ENCODE data around the gene PLEKHA6.

PLEKHA6 gene

DNA sequence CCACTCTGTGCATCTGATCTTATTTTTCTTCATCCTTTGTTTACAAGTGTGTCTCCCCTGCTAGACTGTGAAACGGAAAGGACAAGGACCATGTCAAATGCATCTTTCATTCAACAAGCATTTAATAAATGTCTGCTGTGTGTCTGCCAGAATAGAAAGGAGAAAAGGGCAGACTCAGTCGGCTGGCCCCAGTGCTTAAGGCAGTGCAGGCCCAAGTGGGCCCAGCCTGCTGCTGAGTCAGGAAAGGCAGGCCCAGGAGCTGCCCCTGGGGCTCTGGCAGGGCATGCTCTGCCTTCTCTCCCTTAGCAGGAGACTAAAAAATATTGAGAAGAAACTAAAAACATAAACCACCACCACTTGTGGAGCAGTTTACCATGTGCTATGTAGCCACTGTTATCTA is 38.1 kb downstream of the PLEKHA6 start:
- no peak for DNase-seq (ENCODE audit: low read depth)
- in situ Hi-C loops (cut with HindIII; ENCODE audit: low sequenced_read_pairs): no loop called here
- TF ChIP-seq, protein P1, sequence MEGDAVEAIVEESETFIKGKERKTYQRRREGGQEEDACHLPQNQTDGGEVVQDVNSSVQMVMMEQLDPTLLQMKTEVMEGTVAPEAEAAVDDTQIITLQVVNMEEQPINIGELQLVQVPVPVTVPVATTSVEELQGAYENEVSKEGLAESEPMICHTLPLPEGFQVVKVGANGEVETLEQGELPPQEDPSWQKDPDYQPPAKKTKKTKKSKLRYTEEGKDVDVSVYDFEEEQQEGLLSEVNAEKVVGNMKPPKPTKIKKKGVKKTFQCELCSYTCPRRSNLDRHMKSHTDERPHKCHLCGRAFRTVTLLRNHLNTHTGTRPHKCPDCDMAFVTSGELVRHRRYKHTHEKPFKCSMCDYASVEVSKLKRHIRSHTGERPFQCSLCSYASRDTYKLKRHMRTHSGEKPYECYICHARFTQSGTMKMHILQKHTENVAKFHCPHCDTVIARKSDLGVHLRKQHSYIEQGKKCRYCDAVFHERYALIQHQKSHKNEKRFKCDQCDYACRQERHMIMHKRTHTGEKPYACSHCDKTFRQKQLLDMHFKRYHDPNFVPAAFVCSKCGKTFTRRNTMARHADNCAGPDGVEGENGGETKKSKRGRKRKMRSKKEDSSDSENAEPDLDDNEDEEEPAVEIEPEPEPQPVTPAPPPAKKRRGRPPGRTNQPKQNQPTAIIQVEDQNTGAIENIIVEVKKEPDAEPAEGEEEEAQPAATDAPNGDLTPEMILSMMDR (IDR thresholded peaks at IDR 0.05; ENCODE audit: low read depth, low read length, missing control alignments): no peak
- H3K4me3 ChIP-seq (ENCODE audit: low read depth, low read length): no peak overlapping the region

DNA sequence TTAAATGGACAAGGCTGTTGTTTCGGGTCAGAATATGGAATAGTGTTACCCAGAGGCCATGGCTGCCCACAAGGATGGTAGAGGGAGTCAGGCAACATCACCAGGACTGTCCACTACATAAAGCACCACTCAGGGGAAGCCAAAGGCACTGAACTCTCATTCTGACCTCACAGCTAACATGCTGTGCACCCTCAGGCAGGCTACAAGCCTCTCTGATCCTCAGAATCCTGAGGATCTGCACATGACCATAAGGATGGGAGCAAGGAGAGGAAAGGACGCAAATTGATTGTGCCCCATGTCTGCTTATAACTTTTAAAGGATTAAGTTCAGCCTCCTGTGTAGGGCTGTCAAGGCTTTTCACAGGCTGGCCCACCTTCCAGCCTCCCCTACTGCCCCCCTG is 38.7 kb downstream of the PLEKHA6 start:
- no peak for DNase-seq (ENCODE audit: low read depth)
- no peak overlapping the region for H3K4me3 ChIP-seq (ENCODE audit: low read depth, low read length)
- in situ Hi-C loops (cut with HindIII; ENCODE audit: low sequenced_read_pairs): no loop called here
- TF ChIP-seq, protein P1 (IDR thresholded peaks at IDR 0.05; ENCODE audit: low read depth, low read length, missing control alignments): no peak

DNA sequence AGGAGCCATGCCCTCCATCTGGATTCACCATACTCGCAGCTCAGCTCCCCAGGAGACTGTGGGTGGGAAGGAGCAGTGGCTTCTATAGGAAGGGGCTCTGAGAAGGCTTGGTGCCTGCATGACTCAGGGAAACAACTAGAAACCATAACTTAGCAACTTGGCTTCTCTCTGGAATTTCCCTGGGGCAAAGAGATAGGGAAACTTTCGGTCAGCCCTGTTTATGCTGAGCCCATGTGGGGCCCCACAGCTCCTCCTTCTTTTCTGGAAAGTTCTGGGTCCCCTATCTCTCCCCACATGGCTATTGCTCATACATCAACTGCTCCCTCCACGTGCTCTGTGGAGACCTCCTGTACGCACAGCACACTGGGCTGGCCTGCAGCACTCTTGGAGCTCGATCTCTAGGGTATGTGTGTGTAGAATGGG is 39.3 kb downstream of the PLEKHA6 start:
- no peak overlapping the region for H3K4me3 ChIP-seq (ENCODE audit: low read depth, low read length)
- in situ Hi-C loops (cut with HindIII; ENCODE audit: low sequenced_read_pairs): no loop called here
- TF ChIP-seq, protein P1 (IDR thresholded peaks at IDR 0.05; ENCODE audit: low read depth, low read length, missing control alignments): no peak
- no peak for DNase-seq (ENCODE audit: low read depth)

DNA sequence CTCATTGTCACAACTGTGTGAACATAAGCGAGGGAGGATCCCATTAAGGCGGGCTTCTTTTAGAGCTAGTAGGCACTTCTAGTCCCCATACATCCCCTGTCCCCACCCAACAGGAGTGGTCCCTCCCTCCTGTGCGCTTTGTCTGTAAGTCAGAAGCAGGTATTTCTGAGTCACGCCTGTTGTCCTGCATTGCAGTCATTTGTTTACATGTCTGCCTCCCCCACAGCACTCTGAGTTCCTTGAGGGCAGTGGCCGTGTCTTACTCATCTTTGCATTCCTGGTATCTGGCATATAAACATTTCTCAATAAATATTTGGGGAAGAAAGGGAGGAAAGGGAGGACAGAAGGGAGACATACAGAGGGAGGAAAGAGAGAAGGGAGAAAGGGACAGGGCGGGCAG is 40.3 kb downstream of the PLEKHA6 start:
- TF ChIP-seq, protein P1 (IDR thresholded peaks at IDR 0.05; ENCODE audit: low read depth, low read length, missing control alignments): no peak
- DNase-seq (ENCODE audit: low read depth): no peak
- in situ Hi-C loops (cut with HindIII; ENCODE audit: low sequenced_read_pairs): no loop called here
- H3K4me3 ChIP-seq (ENCODE audit: low read depth, low read length): no peak overlapping the region

DNA sequence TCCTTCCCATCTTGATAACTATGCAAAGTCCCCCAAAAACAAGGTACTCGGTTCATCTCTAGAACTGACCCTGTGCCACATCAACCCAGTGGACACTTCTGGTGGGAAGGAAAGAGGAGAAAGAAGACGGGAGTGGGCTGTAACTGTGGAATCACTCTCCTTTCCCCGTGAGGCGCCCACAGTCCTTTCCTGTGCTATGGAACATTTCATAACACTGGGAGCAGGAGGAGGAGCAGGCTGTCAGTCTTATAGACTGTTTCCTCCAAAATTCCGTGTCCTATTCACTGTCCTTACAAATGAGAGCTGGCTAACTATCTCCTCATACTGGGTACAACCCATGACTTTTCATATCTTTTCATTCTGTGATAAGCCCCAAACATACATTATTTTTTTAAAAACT is 40.7 kb downstream of the PLEKHA6 start:
- in situ Hi-C loops (cut with HindIII; ENCODE audit: low sequenced_read_pairs): no loop called here
- no peak overlapping the region for H3K4me3 ChIP-seq (ENCODE audit: low read depth, low read length)
- DNase-seq (ENCODE audit: low read depth): no peak
- TF ChIP-seq, protein P1 (IDR thresholded peaks at IDR 0.05; ENCODE audit: low read depth, low read length, missing control alignments): no peak

DNA sequence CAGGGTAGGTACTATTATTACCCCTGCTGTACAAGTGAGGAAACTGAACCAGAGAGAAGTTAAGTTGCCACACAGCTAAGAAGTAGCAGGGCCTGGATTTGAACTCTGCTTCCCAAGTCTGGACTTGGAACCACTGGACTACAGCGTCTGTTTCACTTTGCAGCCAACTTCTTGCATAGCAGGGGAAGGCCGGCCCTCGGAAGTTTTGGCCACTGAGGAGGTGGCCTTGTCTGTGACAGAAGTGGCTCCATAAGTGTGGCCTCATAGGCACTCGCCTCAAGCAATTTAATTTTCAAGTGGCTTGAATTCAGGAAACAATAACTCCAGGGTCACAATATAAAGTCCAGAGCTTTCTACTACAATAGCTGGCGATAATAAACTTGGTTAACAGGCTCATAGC is 41.4 kb downstream of the PLEKHA6 start:
- no peak overlapping the region for H3K4me3 ChIP-seq (ENCODE audit: low read depth, low read length)
- TF ChIP-seq, protein P1 (IDR thresholded peaks at IDR 0.05; ENCODE audit: low read depth, low read length, missing control alignments): no peak
- in situ Hi-C loops (cut with HindIII; ENCODE audit: low sequenced_read_pairs): no loop called here
- DNase-seq (ENCODE audit: low read depth): no peak

DNA sequence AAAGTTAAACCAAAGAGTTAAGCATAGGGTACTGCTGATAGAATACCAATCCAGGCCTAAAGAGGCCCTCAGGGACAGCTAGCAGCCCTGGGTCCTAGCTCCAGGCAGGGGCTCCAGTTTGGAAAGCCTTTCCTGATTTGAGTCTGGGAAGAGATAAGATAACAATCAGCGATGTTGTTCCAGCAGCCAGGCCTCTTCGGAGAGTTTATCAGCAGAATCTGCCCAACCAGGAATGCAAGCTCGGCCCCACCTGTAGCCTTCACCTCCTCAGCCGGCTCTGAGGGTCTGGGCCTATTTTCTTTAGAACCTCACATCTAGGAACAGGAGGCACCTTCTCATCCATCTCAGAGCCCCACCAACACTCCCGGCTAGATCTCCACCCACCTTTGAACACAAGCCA is 42.6 kb downstream of the PLEKHA6 start:
- TF ChIP-seq, protein P1 (IDR thresholded peaks at IDR 0.05; ENCODE audit: low read depth, low read length, missing control alignments): no peak
- in situ Hi-C loops (cut with HindIII; ENCODE audit: low sequenced_read_pairs): no loop called here
- H3K4me3 ChIP-seq (ENCODE audit: low read depth, low read length): no peak overlapping the region
- no peak for DNase-seq (ENCODE audit: low read depth)
